Measurements from ENCODE around the gene JAKMIP1. TPM values are rescaled to one million over a fixed set of nuclear protein-coding genes. Genes with fewer than 3 reads are reported as not detected.

The JAKMIP1 gene
- polyA plus RNA-seq, 1 donor from 2014 or later, result 15.3 TPM

DNA sequence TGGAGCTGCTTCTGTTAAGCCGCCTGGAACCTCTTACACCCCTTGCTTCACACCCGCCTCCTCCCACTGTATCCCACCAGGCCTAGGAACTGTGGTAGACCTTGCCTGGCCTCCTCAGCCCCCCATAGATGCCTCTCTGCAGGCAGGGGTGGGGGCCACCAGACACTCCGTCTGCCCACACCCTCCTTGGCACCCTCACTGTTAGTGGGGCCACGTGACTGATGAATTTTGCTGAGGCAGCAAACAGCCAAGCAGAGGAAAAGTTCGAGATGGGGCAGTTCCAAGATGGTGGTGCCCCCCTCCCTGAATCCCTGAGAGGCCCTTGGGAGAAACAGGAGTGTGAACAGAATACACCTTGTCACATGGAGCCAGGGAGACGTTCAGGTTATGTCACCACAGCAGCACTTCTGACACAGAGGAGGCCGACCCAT is 141.0 kb downstream of the JAKMIP1 start:
- H4K20me1 ChIP-seq (ENCODE audit: insufficient read depth), result no peaks in the 10 kb centered on the region
- TF ChIP-seq SMC3 (conservative IDR thresholded peaks at IDR 0.05; ENCODE audit: poor library complexity) (no peak), TAF1 (IDR thresholded peaks at IDR 0.05; ENCODE audit: low read depth) (no peak), EZH2 (IDR thresholded peaks at IDR 0.05; ENCODE audit: borderline replicate concordance, insufficient read depth, low read length, poor library complexity, severe bottlenecking) (no peak), POLR2AphosphoS5 (IDR thresholded peaks at IDR 0.05) (no peak), EP300 (conservative IDR thresholded peaks at IDR 0.05; ENCODE audit: poor library complexity, severe bottlenecking) (no peak), MXI1 (conservative IDR thresholded peaks at IDR 0.05; ENCODE audit: poor library complexity, severe bottlenecking) (no peak), RAD21 (conservative IDR thresholded peaks at IDR 0.05) (no peak)
- TF ChIP-seq, protein P1, sequence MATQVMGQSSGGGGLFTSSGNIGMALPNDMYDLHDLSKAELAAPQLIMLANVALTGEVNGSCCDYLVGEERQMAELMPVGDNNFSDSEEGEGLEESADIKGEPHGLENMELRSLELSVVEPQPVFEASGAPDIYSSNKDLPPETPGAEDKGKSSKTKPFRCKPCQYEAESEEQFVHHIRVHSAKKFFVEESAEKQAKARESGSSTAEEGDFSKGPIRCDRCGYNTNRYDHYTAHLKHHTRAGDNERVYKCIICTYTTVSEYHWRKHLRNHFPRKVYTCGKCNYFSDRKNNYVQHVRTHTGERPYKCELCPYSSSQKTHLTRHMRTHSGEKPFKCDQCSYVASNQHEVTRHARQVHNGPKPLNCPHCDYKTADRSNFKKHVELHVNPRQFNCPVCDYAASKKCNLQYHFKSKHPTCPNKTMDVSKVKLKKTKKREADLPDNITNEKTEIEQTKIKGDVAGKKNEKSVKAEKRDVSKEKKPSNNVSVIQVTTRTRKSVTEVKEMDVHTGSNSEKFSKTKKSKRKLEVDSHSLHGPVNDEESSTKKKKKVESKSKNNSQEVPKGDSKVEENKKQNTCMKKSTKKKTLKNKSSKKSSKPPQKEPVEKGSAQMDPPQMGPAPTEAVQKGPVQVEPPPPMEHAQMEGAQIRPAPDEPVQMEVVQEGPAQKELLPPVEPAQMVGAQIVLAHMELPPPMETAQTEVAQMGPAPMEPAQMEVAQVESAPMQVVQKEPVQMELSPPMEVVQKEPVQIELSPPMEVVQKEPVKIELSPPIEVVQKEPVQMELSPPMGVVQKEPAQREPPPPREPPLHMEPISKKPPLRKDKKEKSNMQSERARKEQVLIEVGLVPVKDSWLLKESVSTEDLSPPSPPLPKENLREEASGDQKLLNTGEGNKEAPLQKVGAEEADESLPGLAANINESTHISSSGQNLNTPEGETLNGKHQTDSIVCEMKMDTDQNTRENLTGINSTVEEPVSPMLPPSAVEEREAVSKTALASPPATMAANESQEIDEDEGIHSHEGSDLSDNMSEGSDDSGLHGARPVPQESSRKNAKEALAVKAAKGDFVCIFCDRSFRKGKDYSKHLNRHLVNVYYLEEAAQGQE (IDR thresholded peaks at IDR 0.05; ENCODE audit: borderline replicate concordance), result no peak
- TF ChIP-seq, protein P2, sequence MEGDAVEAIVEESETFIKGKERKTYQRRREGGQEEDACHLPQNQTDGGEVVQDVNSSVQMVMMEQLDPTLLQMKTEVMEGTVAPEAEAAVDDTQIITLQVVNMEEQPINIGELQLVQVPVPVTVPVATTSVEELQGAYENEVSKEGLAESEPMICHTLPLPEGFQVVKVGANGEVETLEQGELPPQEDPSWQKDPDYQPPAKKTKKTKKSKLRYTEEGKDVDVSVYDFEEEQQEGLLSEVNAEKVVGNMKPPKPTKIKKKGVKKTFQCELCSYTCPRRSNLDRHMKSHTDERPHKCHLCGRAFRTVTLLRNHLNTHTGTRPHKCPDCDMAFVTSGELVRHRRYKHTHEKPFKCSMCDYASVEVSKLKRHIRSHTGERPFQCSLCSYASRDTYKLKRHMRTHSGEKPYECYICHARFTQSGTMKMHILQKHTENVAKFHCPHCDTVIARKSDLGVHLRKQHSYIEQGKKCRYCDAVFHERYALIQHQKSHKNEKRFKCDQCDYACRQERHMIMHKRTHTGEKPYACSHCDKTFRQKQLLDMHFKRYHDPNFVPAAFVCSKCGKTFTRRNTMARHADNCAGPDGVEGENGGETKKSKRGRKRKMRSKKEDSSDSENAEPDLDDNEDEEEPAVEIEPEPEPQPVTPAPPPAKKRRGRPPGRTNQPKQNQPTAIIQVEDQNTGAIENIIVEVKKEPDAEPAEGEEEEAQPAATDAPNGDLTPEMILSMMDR (IDR thresholded peaks at IDR 0.05; ENCODE audit: poor library complexity, severe bottlenecking), result no peak
- H3K9ac ChIP-seq (ENCODE audit: low read length), result no peak overlapping the region
- no peaks in the 10 kb centered on the region for H3F3A ChIP-seq (ENCODE audit: insufficient read depth, low read length, poor library complexity, severe bottlenecking)
- no peak overlapping the region for H3K4me3 ChIP-seq (ENCODE audit: low read length)
- H3K27me3 ChIP-seq (ENCODE audit: insufficient read depth, low read depth, low read length), result no peaks in the 10 kb centered on the region
- H3K9me3 ChIP-seq (ENCODE audit: low read length), result no peaks in the 10 kb centered on the region
- no peak overlapping the region for H2AFZ ChIP-seq (ENCODE audit: low read depth, low read length)
- no peak overlapping the region for H3K4me2 ChIP-seq (ENCODE audit: low read length)
- no peaks in the 10 kb centered on the region for H3K9me2 ChIP-seq (ENCODE audit: insufficient read depth, low read length)
- H3K36me3 ChIP-seq (ENCODE audit: insufficient read depth, low read length), result no peaks in the 10 kb centered on the region
- H3K79me2 ChIP-seq (replicated peaks; ENCODE audit: insufficient read depth, low read length), result no peaks in the 10 kb centered on the region
- H3K27ac ChIP-seq (ENCODE audit: low read length), result no peak overlapping the region

DNA sequence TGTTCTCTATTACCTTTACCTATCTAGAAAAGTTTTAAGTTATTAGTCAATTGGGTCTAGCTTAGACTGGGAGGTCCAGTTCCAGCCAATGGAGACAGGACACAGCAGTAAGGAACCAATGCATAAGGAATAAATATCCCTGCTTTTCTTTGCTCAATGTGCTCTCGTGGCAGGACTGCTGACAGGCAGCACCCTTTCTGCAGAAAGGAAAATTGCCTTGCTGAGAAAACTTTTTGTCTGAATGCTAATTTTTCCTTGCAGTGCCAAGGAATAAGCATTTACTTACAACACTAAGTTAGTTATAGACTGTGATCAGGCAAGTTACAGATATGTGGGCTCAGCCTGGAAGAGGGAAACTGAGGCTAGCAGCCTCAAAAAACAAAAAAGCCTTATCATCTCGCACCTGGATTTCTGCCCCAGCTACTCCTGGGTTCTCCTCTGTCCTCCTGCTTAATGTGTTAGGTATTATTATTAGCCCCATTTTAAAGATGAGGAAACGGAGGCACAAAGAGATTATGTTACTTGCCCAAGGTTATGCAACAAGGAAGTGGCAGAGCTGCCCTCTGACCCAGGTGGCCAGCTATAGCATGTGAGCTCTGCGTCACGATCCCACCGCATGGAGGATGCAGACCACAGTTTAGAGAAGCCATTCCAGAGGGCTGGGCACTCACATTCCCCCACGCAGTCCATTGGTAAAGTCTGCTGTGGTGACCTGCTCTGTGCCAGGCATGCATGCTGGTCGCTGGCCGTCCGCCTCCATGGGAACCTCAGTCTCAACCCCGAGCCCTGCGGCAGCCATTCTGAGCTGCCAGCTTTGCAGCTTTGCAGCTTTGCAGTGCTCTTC is 141.6 kb downstream of the JAKMIP1 start:
- no peak overlapping the region for H2AFZ ChIP-seq (ENCODE audit: low read depth, low read length)
- H3F3A ChIP-seq (ENCODE audit: insufficient read depth, low read length, poor library complexity, severe bottlenecking), result no peaks in the 10 kb centered on the region
- TF ChIP-seq RAD21 (conservative IDR thresholded peaks at IDR 0.05), result no peak
- TF ChIP-seq, protein P2 (IDR thresholded peaks at IDR 0.05; ENCODE audit: poor library complexity, severe bottlenecking), result no peak
- TF ChIP-seq MXI1 (conservative IDR thresholded peaks at IDR 0.05; ENCODE audit: poor library complexity, severe bottlenecking), result no peak
- no peak for TF ChIP-seq EZH2 (IDR thresholded peaks at IDR 0.05; ENCODE audit: borderline replicate concordance, insufficient read depth, low read length, poor library complexity, severe bottlenecking)
- TF ChIP-seq TAF1 (IDR thresholded peaks at IDR 0.05; ENCODE audit: low read depth), result no peak
- TF ChIP-seq SMC3 (conservative IDR thresholded peaks at IDR 0.05; ENCODE audit: poor library complexity), result no peak
- TF ChIP-seq EP300 (conservative IDR thresholded peaks at IDR 0.05; ENCODE audit: poor library complexity, severe bottlenecking), result no peak
- TF ChIP-seq, protein P1 (IDR thresholded peaks at IDR 0.05; ENCODE audit: borderline replicate concordance), result no peak
- no peak overlapping the region for H3K4me3 ChIP-seq (ENCODE audit: low read length)
- no peaks in the 10 kb centered on the region for H3K27me3 ChIP-seq (ENCODE audit: insufficient read depth, low read depth, low read length)
- no peak overlapping the region for H3K9ac ChIP-seq (ENCODE audit: low read length)
- H3K79me2 ChIP-seq (replicated peaks; ENCODE audit: insufficient read depth, low read length), result no peaks in the 10 kb centered on the region
- no peaks in the 10 kb centered on the region for H3K9me3 ChIP-seq (ENCODE audit: low read length)
- H3K4me2 ChIP-seq (ENCODE audit: low read length), result no peak overlapping the region
- H4K20me1 ChIP-seq (ENCODE audit: insufficient read depth), result no peaks in the 10 kb centered on the region
- H3K27ac ChIP-seq (ENCODE audit: low read length), result no peak overlapping the region
- no peaks in the 10 kb centered on the region for H3K36me3 ChIP-seq (ENCODE audit: insufficient read depth, low read length)
- no peaks in the 10 kb centered on the region for H3K9me2 ChIP-seq (ENCODE audit: insufficient read depth, low read length)

Measured in neural cell (in vitro differentiated cells).